ENCODE data around the gene C5orf22.
"Not testable (repeated sequence)": the region's sequence is repeated elsewhere in the genome, so short reads cannot be mapped to it uniquely, and the experiment has no call there.

The C5orf22 gene

GRCh38 chr5:31556461-31556860 is 24.4 kb downstream of the C5orf22 start:
- DNase-seq, result no peak

GRCh38 chr5:31559942-31560341 is 27.8 kb downstream of the C5orf22 start:
- DNase-seq, result no peak

- no peak for DNase-seq
Observed at GRCh38 chr5:31561946-31562345, 29.8 kb downstream of the C5orf22 start.

GRCh38 chr5:31563216-31563615 is 31.1 kb downstream of the C5orf22 start:
- no peak for DNase-seq

GRCh38 chr5:31566362-31566761 is 34.3 kb downstream of the C5orf22 start:
- not testable (repeated sequence) for DNase-seq

- no peak for DNase-seq
Observed at GRCh38 chr5:31568302-31568835, 36.3 kb downstream of the C5orf22 start.

GRCh38 chr5:31569068-31569467 is 37.0 kb downstream of the C5orf22 start:
- DNase-seq, result no peak

GRCh38 chr5:31573494-31574142 is 41.5 kb downstream of the C5orf22 start:
- DNase-seq, result no peak

GRCh38 chr5:31574772-31575171 is 42.7 kb downstream of the C5orf22 start:
- DNase-seq, result no peak

GRCh38 chr5:31577438-31577837 is 45.3 kb downstream of the C5orf22 start:
- DNase-seq, result no peak

GRCh38 chr5:31579558-31579957 is 47.5 kb downstream of the C5orf22 start:
- no peak for DNase-seq

- peak; percentile 6 for DNase-seq
Observed at GRCh38 chr5:31581498-31582099, 49.5 kb downstream of the C5orf22 start.

GRCh38 chr5:31583129-31583528 is 51.0 kb downstream of the C5orf22 start:
- no peak for DNase-seq

- no peak for DNase-seq
Observed at GRCh38 chr5:31585166-31585894, 53.2 kb downstream of the C5orf22 start.

- DNase-seq, result no peak
Observed at GRCh38 chr5:31585895-31586270, 53.8 kb downstream of the C5orf22 start.

GRCh38 chr5:31587546-31587945 is 55.4 kb downstream of the C5orf22 start:
- no peak for DNase-seq

GRCh38 chr5:31593665-31594064 is 61.6 kb downstream of the C5orf22 start:
- no peak for DNase-seq

GRCh38 chr5:31596354-31596753 is 64.3 kb downstream of the C5orf22 start:
- DNase-seq, result no peak

GRCh38 chr5:31598640-31599611 is 66.8 kb downstream of the C5orf22 start:
- no peak for DNase-seq

- not testable (repeated sequence) for DNase-seq
Observed at GRCh38 chr5:31602305-31602704, 70.2 kb downstream of the C5orf22 start.

- DNase-seq, result no peak
Observed at GRCh38 chr5:31604240-31604639, 72.1 kb downstream of the C5orf22 start.

GRCh38 chr5:31604644-31605043 is 72.5 kb downstream of the C5orf22 start:
- no peak for DNase-seq
